ENCODE measurements around the gene ATP2B2. TPM values are rescaled to one million over a fixed set of nuclear protein-coding genes. Genes with fewer than 3 reads are reported as not detected.

The ATP2B2 gene
- total RNA-seq, 1 experiment from 2014 or later = not detected

- intact Hi-C loops (cut with micrococcal nuclease) = no loop called here
- no peaks in the 10 kb centered on the region for H3K4me1 Mint-ChIP-seq (ENCODE audit: insufficient read depth, unreplicated experiment)
- no peaks in the 10 kb centered on the region for H3K9me3 Mint-ChIP-seq (ENCODE audit: unreplicated experiment)
- H3K27me3 Mint-ChIP-seq (ENCODE audit: insufficient read depth, unreplicated experiment) = no peaks in the 10 kb centered on the region
- DNase-seq (ENCODE audit: unreplicated experiment) = no peak
- TF ChIP-seq CTCF (IDR thresholded peaks at IDR 0.05; ENCODE audit: unreplicated experiment) = no peak
- CTCF ChIA-PET = interaction anchor here (0.7 kb wide), 1 partner anchor 338 kb away, joined by 3 read pairs; no protein-coding TSS in a partner anchor
- no peak overlapping the region for H3K4me3 Mint-ChIP-seq (ENCODE audit: unreplicated experiment)
- H3K36me3 Mint-ChIP-seq (ENCODE audit: insufficient read depth, unreplicated experiment) = no peaks in the 10 kb centered on the region
- H3K27ac Mint-ChIP-seq (ENCODE audit: low read depth, unreplicated experiment) = no peak overlapping the region
- POLR2A ChIA-PET = no interaction called here
- no TSS peak for BruUV-seq (replicated peaks)
Measured at GRCh38 chr3:10395196-10395595, 110.2 kb downstream of the ATP2B2 start.

GRCh38 chr3:10394491-10395025, 110.8 kb downstream of the ATP2B2 start:
- no peak for DNase-seq (ENCODE audit: unreplicated experiment)
- no peaks in the 10 kb centered on the region for H3K4me1 Mint-ChIP-seq (ENCODE audit: insufficient read depth, unreplicated experiment)
- BruUV-seq (replicated peaks) = no TSS peak
- no peaks in the 10 kb centered on the region for H3K9me3 Mint-ChIP-seq (ENCODE audit: unreplicated experiment)
- POLR2A ChIA-PET = no interaction called here
- no peak for TF ChIP-seq CTCF (IDR thresholded peaks at IDR 0.05; ENCODE audit: unreplicated experiment)
- no peak overlapping the region for H3K27ac Mint-ChIP-seq (ENCODE audit: low read depth, unreplicated experiment)
- CTCF ChIA-PET = interaction anchor here (0.7 kb wide), 1 partner anchor 339 kb away, joined by 3 read pairs; no protein-coding TSS in a partner anchor
- no peak overlapping the region for H3K4me3 Mint-ChIP-seq (ENCODE audit: unreplicated experiment)
- H3K27me3 Mint-ChIP-seq (ENCODE audit: insufficient read depth, unreplicated experiment) = no peaks in the 10 kb centered on the region
- intact Hi-C loops (cut with micrococcal nuclease) = no loop called here
- no peaks in the 10 kb centered on the region for H3K36me3 Mint-ChIP-seq (ENCODE audit: insufficient read depth, unreplicated experiment)

GRCh38 chr3:10393514-10393913, 111.9 kb downstream of the ATP2B2 start:
- H3K27ac Mint-ChIP-seq (ENCODE audit: low read depth, unreplicated experiment) = no peak overlapping the region
- H3K4me1 Mint-ChIP-seq (ENCODE audit: insufficient read depth, unreplicated experiment) = no peaks in the 10 kb centered on the region
- BruUV-seq (replicated peaks) = no TSS peak
- ChIA-PET POLR2A (interaction anchor here (0.7 kb wide), 1 partner anchor 9 kb away, joined by 4 read pairs; no protein-coding TSS in a partner anchor), CTCF (no interaction called here)
- intact Hi-C loops (cut with micrococcal nuclease) = no loop called here
- H3K27me3 Mint-ChIP-seq (ENCODE audit: insufficient read depth, unreplicated experiment) = no peaks in the 10 kb centered on the region
- no peak overlapping the region for H3K4me3 Mint-ChIP-seq (ENCODE audit: unreplicated experiment)
- no peak for DNase-seq (ENCODE audit: unreplicated experiment)
- H3K36me3 Mint-ChIP-seq (ENCODE audit: insufficient read depth, unreplicated experiment) = no peaks in the 10 kb centered on the region
- TF ChIP-seq CTCF (IDR thresholded peaks at IDR 0.05; ENCODE audit: unreplicated experiment) = no peak
- no peaks in the 10 kb centered on the region for H3K9me3 Mint-ChIP-seq (ENCODE audit: unreplicated experiment)

GRCh38 chr3:10392906-10393461, 112.4 kb downstream of the ATP2B2 start:
- H3K27ac Mint-ChIP-seq (ENCODE audit: low read depth, unreplicated experiment) = no peak overlapping the region
- no peaks in the 10 kb centered on the region for H3K9me3 Mint-ChIP-seq (ENCODE audit: unreplicated experiment)
- no peaks in the 10 kb centered on the region for H3K36me3 Mint-ChIP-seq (ENCODE audit: insufficient read depth, unreplicated experiment)
- POLR2A ChIA-PET = interaction anchor here (0.7 kb wide), 1 partner anchor 8 kb away, joined by 4 read pairs; no protein-coding TSS in a partner anchor
- no peak overlapping the region for H3K4me3 Mint-ChIP-seq (ENCODE audit: unreplicated experiment)
- BruUV-seq (replicated peaks) = no TSS peak
- H3K27me3 Mint-ChIP-seq (ENCODE audit: insufficient read depth, unreplicated experiment) = no peaks in the 10 kb centered on the region
- intact Hi-C loops (cut with micrococcal nuclease) = no loop called here
- CTCF ChIA-PET = no interaction called here
- H3K4me1 Mint-ChIP-seq (ENCODE audit: insufficient read depth, unreplicated experiment) = no peaks in the 10 kb centered on the region
- no peak for TF ChIP-seq CTCF (IDR thresholded peaks at IDR 0.05; ENCODE audit: unreplicated experiment)
- no peak for DNase-seq (ENCODE audit: unreplicated experiment)
